WERI-Rb-1 (cell line): ENCODE measurements around the gene LTA4H.

Source experiments
- DNase-seq: peaks from one replicate; pipeline ENCODE4 v3.0.0-alpha.2; 2020
- H3K27ac ChIP-seq: fragments of 250-450 bp; sonication (Bioruptor Pico); 2 replicates; pipeline ENCODE4 v1.5.1; 2020; ENCODE audit warnings: mild to moderate bottlenecking, moderate library complexity
- H3K27me3 ChIP-seq: fragments of 250-450 bp; sonication (Bioruptor Pico); 2 replicates; pipeline ENCODE4 v1.5.1; 2021; ENCODE audit warnings: mild to moderate bottlenecking, low read depth, moderate library complexity; ENCODE audit not compliant: insufficient read depth, severe bottlenecking
- H3K36me3 ChIP-seq: fragments of 250-450 bp; sonication (Bioruptor Pico); 2 replicates; pipeline ENCODE4 v1.5.1; 2020; ENCODE audit warnings: mild to moderate bottlenecking, moderate library complexity
- H3K4me3 ChIP-seq: 2 replicates; pipeline ENCODE4 v1.5.1; 2011; ENCODE audit warnings: low read depth, mild to moderate bottlenecking, control low read depth, low read length
- H3K9me3 ChIP-seq: fragments of 250-450 bp; sonication (Bioruptor Pico); 2 replicates; pipeline ENCODE4 v1.5.1; 2021; ENCODE audit warnings: mild to moderate bottlenecking, moderate library complexity; ENCODE audit not compliant: severe bottlenecking
- CTCF ChIP-seq: IDR thresholded peaks from 2 replicates; pipeline ENCODE4 v1.5.1; 2011; ENCODE audit warnings: low read depth, mild to moderate bottlenecking, control low read depth, inconsistent platforms, low read length

The LTA4H gene

GRCh38 chr12:95966287-95966870 lies 69.0 kb downstream of the LTA4H start:
- H3K27me3 ChIP-seq, result no peaks in the 10 kb centered on the region
- H3K27ac ChIP-seq, result no peak overlapping the region
- no peaks in the 10 kb centered on the region for H3K9me3 ChIP-seq
- no peaks in the 10 kb centered on the region for H3K36me3 ChIP-seq
- no peak for TF ChIP-seq CTCF
- no peak overlapping the region for H3K4me3 ChIP-seq
- DNase-seq, result no peak

DNA sequence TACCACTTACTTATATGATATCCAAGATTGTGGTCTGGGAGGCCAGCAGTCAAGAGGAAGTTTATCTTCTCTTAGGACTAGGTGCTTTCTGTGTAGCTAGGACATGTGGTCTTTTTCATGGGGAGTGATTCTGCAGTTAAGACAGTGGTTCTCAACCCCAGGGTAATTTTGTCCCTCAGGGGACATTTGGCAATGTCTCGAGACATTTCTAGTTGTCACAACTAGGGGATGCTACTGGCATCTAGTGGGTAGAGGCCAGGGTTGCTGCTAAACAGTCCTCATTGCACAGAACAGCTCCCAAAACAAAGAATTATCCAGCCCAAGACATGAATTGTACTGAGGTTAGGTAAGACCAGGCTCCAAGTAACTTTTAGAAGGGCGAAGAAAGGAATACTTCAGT lies 72.3 kb downstream of the LTA4H start:
- H3K4me3 ChIP-seq, result no peak overlapping the region
- no peak overlapping the region for H3K27ac ChIP-seq
- H3K36me3 ChIP-seq, result no peaks in the 10 kb centered on the region
- TF ChIP-seq CTCF, result peak; percentile 67
- H3K9me3 ChIP-seq, result no peaks in the 10 kb centered on the region
- DNase-seq, result peak; percentile 33
- no peaks in the 10 kb centered on the region for H3K27me3 ChIP-seq

GRCh38 chr12:95962222-95962621 lies 73.2 kb downstream of the LTA4H start:
- Histone ChIP-seq H3K9me3 (no peaks in the 10 kb centered on the region), H3K27ac (no peak overlapping the region), H3K36me3 (no peaks in the 10 kb centered on the region), H3K4me3 (no peak overlapping the region), H3K27me3 (no peaks in the 10 kb centered on the region)
- no peak for TF ChIP-seq CTCF
- no peak for DNase-seq

DNA sequence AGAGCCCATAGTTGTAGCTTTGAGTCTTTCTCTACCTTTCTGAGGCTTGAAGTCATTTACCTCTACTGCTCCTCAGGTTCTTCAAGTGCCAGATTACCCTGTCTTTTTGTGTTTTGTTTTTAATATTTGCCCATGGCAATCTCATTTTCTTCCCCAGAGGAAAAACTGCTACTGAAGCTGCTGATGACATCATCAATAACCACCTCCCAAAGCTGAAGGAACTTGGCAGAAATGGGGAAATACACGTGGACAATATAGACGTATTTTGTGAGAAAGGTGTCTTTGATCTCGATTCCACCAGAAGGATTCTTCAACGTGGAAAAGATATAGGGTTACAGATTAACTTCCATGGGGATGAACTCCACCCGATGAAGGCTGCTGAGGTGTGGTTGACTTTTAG lies 75.1 kb downstream of the LTA4H start:
- H3K4me3 ChIP-seq, result no peak overlapping the region
- no peak overlapping the region for H3K27ac ChIP-seq
- no peaks in the 10 kb centered on the region for H3K9me3 ChIP-seq
- H3K36me3 ChIP-seq, result no peaks in the 10 kb centered on the region
- H3K27me3 ChIP-seq, result no peaks in the 10 kb centered on the region
- no peak for DNase-seq
- no peak for TF ChIP-seq CTCF

GRCh38 chr12:95959107-95959506 lies 76.3 kb downstream of the LTA4H start:
- Histone ChIP-seq H3K9me3 (no peaks in the 10 kb centered on the region), H3K27ac (no peak overlapping the region), H3K27me3 (no peaks in the 10 kb centered on the region), H3K4me3 (no peak overlapping the region), H3K36me3 (no peaks in the 10 kb centered on the region)
- no peak for DNase-seq
- peak; percentile 34; the same call in 1 of the 2 replicates for TF ChIP-seq CTCF

DNA sequence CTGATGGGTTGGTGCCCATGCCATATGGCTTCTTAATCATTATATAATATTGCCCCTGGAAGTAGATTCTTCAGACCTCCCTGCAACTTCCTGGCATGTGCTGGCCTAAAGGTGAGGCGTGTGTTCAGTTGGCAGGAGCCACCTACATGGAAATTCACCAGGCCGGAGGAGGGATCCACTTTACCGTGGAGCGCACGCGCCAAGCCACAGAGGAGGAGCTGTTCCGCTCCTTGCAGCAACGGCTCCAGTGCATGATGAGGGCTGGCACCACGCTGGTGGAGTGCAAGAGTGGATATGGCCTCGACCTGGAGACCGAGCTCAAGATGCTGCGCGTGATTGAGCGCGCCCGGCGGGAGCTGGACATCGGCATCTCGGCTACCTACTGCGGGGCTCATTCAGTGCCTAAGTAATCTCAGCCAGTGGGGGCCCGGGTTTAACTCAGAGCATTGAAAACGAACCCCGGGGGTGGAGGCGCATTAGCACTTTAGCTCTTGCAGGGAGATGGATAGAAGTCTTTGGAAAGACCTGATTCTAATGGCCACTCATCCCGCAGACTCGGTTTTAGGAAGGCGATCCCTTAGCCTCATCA lies 78.7 kb downstream of the LTA4H start:
- no peak overlapping the region for H3K4me3 ChIP-seq
- H3K27me3 ChIP-seq, result no peaks in the 10 kb centered on the region
- TF ChIP-seq CTCF, result no peak
- no peaks in the 10 kb centered on the region for H3K36me3 ChIP-seq
- no peak overlapping the region for H3K27ac ChIP-seq
- no peak for DNase-seq
- H3K9me3 ChIP-seq, result no peaks in the 10 kb centered on the region
